ENCODE data around the gene SDSL.

Gene SDSL

DNA sequence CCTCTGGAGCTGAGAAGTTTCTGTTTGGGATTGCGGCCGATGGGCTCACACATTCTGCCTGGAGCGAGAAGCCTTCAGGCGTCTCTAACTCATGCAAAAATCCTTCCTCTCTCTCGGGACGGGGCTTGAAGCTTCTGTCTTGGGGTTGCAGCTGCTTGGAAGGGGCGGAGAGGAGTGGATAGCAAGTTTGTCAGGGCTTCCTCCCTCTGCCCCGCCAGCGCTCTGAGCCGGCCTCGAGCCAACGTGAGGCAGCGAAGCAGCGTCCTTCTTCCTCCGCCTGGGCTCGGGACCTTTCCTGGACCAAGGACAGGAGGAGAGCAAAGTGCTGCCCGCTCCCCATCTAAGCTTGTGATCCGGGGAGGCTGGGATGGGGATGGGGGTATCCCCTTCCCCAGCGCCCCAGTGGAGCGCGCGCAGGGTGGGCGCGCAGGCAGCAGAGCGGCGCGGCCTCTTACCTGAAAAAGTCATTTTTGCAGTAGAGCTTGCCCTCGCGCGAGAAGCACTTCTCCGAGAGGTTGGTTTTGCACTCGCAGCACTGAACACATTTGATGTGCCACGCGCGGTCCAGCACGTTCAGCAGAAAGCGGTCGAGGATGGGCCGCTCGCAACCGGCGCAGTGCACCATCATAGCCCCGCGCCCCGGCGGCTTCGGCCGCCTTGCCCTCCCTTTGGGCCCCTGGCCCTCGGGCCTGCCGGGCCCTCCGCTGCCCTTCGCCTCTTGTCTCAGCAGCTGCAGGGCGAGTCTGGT lies 48.9 kb downstream of the SDSL start:
- no peak overlapping the region for H3K4me3 ChIP-seq (ENCODE audit: control insufficient read depth, low read depth, low read length)
- TF ChIP-seq, protein P1, sequence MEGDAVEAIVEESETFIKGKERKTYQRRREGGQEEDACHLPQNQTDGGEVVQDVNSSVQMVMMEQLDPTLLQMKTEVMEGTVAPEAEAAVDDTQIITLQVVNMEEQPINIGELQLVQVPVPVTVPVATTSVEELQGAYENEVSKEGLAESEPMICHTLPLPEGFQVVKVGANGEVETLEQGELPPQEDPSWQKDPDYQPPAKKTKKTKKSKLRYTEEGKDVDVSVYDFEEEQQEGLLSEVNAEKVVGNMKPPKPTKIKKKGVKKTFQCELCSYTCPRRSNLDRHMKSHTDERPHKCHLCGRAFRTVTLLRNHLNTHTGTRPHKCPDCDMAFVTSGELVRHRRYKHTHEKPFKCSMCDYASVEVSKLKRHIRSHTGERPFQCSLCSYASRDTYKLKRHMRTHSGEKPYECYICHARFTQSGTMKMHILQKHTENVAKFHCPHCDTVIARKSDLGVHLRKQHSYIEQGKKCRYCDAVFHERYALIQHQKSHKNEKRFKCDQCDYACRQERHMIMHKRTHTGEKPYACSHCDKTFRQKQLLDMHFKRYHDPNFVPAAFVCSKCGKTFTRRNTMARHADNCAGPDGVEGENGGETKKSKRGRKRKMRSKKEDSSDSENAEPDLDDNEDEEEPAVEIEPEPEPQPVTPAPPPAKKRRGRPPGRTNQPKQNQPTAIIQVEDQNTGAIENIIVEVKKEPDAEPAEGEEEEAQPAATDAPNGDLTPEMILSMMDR (conservative IDR thresholded peaks at IDR 0.05; ENCODE audit: control insufficient read depth, insufficient read depth, low read depth, low read length) = no peak
- no peak for DNase-seq (ENCODE audit: low read depth)

DNA sequence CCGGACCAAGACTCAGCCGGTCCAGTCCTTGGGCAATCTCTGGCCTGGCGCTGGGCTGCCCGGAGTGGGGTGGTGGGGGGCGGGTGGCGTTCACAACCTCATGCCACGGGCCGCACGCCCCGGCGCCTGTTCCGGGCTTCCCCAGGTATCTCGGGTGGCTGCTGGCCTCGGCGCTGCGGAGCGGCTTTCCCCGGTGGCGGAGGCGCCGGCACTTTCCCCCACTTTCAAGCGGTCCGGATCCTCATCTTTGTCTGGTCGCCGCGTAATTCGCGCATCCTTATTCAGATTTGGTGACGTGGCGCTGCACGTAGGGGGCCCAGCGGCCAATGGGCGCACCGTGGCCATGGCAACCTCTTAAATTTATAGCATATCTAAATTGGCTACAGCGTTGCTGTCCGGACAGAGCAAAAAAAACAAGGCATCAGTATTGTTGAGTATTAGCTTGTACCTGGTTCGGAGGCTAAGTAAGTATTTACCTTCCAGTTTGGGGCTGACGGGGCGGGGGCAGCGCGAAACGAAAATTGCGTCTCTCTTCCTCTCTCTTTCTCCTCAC lies 49.5 kb downstream of the SDSL start, which contains the start of gene LHX5:
TSS of gene LHX5 (minus strand) at position 253 of the 553 bp plus-strand sequence. CDS start 373 bp downstream, outside the sequence.
- H3K4me3 ChIP-seq (ENCODE audit: control insufficient read depth, low read depth, low read length) = no peak within 1 kb of the TSS
- TF ChIP-seq, protein P1 (conservative IDR thresholded peaks at IDR 0.05; ENCODE audit: control insufficient read depth, insufficient read depth, low read depth, low read length) = no peak
- peak; percentile 28 for DNase-seq (ENCODE audit: low read depth)

DNA sequence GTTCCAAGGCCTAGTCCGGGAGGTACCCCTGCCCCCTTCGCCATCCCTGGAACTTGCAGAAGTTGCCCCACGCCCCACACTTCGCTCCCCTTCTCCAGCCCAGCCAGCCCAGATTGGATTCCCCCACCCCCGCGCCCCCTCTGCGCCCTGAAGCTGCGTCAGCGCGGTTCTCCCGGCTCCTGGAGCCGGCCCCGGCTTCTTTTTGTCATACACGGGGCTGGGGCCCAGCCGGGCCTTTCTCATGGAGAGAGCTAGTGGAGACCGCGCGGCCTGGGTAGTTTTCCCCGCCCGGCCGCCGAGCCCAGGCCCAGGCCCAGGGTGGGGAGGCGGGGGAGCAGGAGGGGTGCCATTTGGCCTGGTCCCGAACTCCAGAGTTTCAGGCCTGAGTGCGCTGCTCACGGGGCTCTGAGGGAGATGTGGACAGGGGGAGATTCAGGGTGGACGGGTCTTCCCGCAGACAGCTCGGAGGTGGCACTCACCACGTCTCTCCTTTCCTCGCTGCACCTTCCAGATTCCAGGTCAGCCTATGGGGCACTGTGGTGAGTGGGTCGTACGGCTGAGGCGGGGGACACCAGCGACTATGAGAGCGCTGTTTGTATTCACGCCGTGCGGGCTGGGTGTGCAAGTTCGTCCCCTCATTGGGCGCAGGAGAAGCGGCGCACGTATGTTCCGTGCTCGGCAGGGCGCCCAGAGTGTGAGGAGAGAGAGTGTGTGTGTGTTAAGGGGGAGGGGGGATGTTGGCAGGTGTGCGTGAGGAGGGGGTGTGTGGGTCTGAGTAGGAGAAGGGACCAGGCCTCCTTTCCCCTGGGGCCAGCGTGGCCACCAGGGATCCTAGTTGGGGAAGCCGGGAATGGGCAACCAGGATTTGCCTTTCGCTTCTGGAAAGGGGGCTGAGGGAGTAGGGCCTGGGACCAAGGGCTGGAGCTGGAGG lies 50.3 kb downstream of the SDSL start:
- TF ChIP-seq, protein P1 (conservative IDR thresholded peaks at IDR 0.05; ENCODE audit: control insufficient read depth, insufficient read depth, low read depth, low read length) = no peak
- DNase-seq (ENCODE audit: low read depth) = no peak
- no peak overlapping the region for H3K4me3 ChIP-seq (ENCODE audit: control insufficient read depth, low read depth, low read length)

DNA sequence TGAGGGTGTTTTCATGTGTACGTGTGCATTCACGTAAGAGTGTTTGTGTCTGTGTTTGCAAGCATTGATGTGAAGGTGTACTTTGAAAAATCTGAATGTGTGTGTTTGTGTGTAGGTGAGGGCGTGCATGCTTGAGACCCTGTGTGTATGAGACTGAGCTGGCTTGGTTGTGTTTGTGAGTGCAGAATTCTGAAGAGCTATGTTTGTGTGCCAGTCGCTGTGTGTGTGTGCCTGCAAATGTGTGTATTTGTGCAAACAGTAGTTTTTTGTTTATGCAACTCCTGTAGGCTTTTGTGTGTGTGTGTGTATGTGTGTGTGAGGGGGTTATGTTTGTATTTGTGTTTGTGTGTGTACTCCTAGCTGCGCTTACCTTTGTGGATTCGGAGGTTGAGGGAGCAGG lies 51.2 kb downstream of the SDSL start:
- H3K4me3 ChIP-seq (ENCODE audit: control insufficient read depth, low read depth, low read length) = no peak overlapping the region
- TF ChIP-seq, protein P1 (conservative IDR thresholded peaks at IDR 0.05; ENCODE audit: control insufficient read depth, insufficient read depth, low read depth, low read length) = no peak
- DNase-seq (ENCODE audit: low read depth) = no peak

DNA sequence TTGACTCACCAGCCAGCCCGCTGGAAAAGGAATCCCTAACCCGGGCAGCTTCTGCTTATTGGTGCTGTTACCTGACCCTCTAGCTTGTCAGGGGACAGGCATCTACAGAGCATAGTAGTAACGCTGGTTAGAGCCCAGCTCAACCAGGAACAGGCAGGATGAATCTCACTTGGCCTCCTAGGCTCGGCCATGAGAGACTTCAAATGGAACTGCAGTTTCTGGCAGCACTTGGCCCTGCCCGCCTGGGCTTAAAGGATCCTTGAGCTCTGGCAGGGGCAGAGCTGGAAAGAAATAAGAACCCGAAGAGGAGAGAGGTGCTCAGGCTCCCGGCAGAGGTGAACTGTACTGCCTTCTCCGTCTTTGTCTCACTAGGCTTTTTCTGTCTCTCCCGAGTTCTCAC lies 51.8 kb downstream of the SDSL start:
- TF ChIP-seq, protein P1 (conservative IDR thresholded peaks at IDR 0.05; ENCODE audit: control insufficient read depth, insufficient read depth, low read depth, low read length) = no peak
- H3K4me3 ChIP-seq (ENCODE audit: control insufficient read depth, low read depth, low read length) = no peak overlapping the region
- no peak for DNase-seq (ENCODE audit: low read depth)

DNA sequence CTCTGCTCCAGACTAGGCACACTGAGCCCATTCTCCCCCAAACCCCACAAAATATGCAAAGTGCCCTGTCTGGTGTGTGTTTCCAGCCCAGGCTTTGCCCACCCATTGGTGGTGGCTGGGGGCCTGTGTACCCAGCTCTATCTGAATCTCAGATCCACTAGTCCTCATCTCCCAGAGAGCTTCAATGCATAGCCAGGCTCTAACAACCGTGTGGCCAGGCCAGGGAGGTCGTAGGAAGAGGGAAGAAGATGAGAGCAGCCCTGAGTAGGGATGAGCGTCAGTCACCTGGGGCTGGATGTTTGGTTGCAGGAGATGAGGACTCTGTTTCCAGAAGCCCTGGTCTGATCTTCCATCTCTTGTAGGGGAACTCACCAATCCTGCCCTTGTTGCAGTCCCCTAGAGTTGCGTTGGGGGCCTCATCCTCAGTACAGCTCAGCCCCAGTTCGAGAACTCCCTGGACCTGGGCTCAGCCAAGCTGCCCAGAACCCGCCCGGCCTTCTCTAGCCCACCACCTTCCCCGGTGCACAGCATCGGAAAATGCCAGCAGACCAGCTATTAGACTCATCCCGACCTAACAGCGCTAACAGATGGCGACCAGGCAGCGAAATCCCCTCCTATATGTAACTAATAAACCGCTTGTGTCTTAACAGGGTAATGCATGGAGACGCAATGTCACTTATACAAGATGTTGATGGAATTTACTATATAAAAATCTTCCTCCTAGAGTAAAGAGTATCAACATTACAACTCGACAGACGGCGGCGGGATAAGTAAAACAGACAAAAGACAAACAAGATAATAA lies 52.7 kb downstream of the SDSL start:
- H3K4me3 ChIP-seq (ENCODE audit: control insufficient read depth, low read depth, low read length) = no peak overlapping the region
- TF ChIP-seq, protein P1 (conservative IDR thresholded peaks at IDR 0.05; ENCODE audit: control insufficient read depth, insufficient read depth, low read depth, low read length) = no peak
- DNase-seq (ENCODE audit: low read depth) = no peak
